ENCODE data around the gene WDR3.

The WDR3 gene

DNA sequence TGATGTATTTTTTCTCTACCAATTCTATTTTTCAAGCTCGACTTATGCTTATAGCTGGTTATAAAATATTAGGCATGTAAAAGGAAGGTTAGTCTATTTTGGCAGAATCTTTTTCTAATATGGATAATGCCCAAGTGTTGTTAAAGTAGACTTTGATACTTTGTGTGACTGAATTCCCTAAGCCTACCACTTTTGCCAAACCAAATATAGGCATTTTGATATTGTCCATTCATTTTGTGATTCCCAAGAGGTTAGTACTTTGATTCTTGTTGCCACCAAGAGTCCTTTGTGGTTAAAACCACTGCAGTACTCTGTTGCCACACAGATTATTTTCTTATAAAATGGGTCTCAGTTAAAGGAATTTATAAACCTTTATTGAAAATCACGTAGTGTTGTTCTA lies 4.2 kb downstream of the WDR3 start:
- TF ChIP-seq, protein P1, sequence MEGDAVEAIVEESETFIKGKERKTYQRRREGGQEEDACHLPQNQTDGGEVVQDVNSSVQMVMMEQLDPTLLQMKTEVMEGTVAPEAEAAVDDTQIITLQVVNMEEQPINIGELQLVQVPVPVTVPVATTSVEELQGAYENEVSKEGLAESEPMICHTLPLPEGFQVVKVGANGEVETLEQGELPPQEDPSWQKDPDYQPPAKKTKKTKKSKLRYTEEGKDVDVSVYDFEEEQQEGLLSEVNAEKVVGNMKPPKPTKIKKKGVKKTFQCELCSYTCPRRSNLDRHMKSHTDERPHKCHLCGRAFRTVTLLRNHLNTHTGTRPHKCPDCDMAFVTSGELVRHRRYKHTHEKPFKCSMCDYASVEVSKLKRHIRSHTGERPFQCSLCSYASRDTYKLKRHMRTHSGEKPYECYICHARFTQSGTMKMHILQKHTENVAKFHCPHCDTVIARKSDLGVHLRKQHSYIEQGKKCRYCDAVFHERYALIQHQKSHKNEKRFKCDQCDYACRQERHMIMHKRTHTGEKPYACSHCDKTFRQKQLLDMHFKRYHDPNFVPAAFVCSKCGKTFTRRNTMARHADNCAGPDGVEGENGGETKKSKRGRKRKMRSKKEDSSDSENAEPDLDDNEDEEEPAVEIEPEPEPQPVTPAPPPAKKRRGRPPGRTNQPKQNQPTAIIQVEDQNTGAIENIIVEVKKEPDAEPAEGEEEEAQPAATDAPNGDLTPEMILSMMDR (IDR thresholded peaks at IDR 0.05; ENCODE audit: extremely low read depth, missing control alignments), result no peak
- no peak for DNase-seq (ENCODE audit: low spot score)

DNA sequence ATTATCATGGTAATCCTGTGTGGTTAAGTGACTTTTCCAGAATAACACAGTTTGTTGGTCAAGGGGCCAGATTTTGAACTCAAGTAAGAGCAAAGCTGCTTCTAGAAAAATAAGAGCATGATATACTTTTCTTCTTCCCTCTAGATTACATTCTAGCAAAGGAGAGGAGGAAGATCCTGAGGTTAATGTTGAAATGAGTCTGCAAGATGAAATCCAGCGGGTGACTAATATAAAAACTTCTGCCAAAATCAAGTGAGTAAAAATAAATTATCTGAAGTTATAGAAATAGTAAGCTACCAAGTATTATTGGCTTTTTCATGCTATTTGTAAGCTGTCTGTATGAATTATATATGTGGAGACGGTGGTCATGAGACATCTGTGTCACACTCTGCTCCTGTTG lies 12.8 kb downstream of the WDR3 start:
- no peak for DNase-seq (ENCODE audit: low spot score)
- TF ChIP-seq, protein P1 (IDR thresholded peaks at IDR 0.05; ENCODE audit: extremely low read depth, missing control alignments), result no peak

DNA sequence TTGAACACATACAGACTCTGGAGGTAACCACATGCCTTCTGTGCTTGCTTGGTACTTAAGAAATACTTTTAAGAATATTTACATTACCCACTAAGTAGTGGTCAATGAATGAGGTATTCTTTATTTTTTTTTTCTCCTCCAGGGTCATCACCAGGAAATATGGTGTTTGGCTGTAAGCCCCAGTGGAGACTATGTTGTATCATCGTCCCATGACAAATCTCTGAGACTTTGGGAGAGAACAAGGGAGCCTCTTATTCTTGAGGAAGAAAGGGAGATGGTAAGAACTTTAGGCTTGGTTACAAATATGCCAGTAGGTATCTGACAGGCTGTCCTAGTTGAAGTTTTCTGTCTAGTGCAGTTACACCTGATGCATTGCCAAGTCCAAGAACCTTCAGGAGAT lies 22.8 kb downstream of the WDR3 start:
- TF ChIP-seq, protein P1 (IDR thresholded peaks at IDR 0.05; ENCODE audit: extremely low read depth, missing control alignments), result no peak
- no peak for DNase-seq (ENCODE audit: low spot score)

DNA sequence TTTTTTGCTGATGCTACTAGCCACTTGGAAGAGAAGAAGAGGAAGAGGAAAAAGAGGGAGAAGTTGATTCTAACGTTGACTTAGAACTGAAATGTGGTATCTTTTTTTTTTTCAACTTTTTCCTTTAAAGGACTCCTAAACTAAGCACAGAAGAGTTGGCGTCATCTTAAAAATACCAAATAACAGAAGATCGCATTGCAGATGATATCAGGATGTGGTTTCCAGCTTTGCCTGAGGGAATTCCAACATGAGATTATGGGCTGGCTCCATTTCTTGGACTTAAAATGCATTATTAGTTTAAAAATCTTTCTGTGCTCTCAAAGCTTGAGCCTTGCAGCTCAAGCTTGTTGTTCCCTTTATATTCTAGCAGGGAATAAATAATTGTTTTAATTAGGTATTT lies 29.8 kb downstream of the WDR3 start:
- no peak for DNase-seq (ENCODE audit: low spot score)

DNA sequence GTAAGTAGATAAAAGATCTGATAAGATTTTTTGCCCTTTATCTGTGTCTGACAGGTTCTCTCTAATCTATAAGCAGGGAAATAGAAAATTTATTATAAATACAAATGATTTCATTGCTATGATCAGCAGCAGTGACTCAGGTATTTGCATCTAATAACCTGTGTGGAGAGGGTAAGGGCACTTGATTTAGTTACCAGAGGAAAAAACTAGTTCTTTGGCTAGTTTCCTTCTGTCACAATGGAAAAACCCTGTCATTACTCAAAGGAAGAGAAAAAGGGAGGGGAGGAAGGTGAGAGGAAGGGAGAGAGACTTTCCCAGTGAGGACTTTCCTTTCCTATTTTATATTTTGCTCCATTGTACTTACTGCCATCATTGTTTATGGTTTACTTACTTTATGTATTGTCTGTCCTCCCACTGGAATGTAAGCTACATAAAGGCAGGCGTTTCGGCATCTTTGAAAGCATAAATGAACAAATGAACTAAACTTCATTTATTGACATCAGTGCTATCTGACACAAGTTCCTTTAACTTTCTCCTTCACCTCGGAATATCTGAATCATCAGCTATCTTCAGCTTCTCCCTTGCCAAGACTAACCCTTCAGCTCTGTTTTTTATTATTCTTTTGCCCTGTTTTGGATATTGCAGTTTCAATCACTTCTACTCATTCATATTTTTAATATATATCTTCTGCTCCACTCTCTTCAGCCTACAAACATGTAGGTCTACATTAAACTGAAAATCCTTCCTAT lies 34.9 kb downstream of the WDR3 start:
- TF ChIP-seq, protein P1 (IDR thresholded peaks at IDR 0.05; ENCODE audit: extremely low read depth, missing control alignments), result no peak
- DNase-seq (ENCODE audit: low spot score), result no peak

More for the DNA sequence above, 29.8 kb downstream of the WDR3 start:
- TF ChIP-seq, protein P1 (IDR thresholded peaks at IDR 0.05; ENCODE audit: extremely low read depth, missing control alignments), result no peak

DNA sequence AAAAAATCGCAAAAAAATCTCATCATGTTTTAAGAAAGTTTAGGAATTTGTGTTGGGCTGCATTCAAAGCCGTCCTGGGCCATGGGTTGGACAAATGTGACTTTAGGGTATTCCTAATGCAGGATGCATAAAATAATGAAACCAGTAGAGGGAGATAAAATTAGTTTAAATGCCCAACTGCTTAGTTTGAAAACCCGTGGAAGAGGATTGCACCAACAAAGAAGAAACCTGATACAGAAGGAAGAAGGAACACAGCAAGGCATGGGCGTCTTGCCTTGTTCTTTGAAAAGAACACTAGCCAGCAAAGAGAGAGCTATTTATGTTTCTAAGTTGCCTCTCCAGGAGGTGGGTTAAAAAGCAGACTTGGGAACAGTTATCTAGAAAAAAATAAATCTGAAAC lies 37.9 kb downstream of the WDR3 start:
- TF ChIP-seq, protein P1 (IDR thresholded peaks at IDR 0.05; ENCODE audit: extremely low read depth, missing control alignments), result no peak
- DNase-seq (ENCODE audit: low spot score), result no peak

DNA sequence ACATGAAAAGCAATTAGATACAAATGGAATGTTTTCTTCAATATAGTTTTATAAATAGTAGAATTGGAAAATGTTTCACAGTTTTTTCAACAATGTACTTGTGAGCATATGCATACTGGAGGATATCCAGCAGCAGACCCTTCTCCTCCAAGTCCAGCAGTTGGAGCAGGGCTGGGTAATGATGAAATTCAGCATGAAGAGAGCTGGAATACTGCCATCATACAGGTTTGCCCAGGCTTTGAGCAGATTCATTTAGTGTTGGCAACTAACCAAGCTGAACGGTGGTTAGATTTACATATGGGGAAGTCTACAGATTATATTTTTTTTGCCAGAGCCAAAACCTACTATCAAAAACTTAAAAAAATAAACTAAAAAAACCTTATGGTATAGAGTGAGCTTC lies 38.3 kb downstream of the WDR3 start:
- no peak for DNase-seq (ENCODE audit: low spot score)
- TF ChIP-seq, protein P1 (IDR thresholded peaks at IDR 0.05; ENCODE audit: extremely low read depth, missing control alignments), result no peak
